Spleen (tissue), 11 donors: ENCODE data around the gene SNCAIP. TPM values are rescaled to one million over a fixed set of nuclear protein-coding genes. Genes with fewer than 3 reads are reported as not detected.
"Not testable (repeated sequence)": the region's sequence is repeated elsewhere in the genome, so short reads cannot be mapped to it uniquely, and the experiment has no call there.

Experiments
- DNase-seq: peaks from one replicate; pipeline ENCODE4 v3.0.0-alpha.2; 2020
- H3K27ac ChIP-seq, 8 donors: fragments of 200-600 bp; sonication (generic) in 7 of 8; 1 replicate in 4 of 8; 2 replicates in 4 of 8; pipeline versions ENCODE4 v1.5.0 to v1.8.0; 2016 to 2021; ENCODE audit warnings: inconsistent platforms in 4 of 8, mild to moderate bottlenecking in 4 of 8, moderate library complexity in 1 of 8
- H3K27me3 ChIP-seq, 7 donors: fragments of 200-600 bp; sonication (generic) in 6 of 7; replicated peaks in 1 of 7; 1 replicate in 4 of 7; 2 replicates in 3 of 7; pipeline versions ENCODE4 v1.5.0 to v1.8.0; 2016 to 2021; ENCODE audit warnings: inconsistent platforms in 3 of 7, mild to moderate bottlenecking in 1 of 7
- H3K36me3 ChIP-seq, 6 donors: fragments of 200-600 bp; sonication (generic) in 5 of 6; 1 replicate in 4 of 6; 2 replicates in 2 of 6; pipeline versions ENCODE4 v1.5.0 to v1.8.0; 2016 to 2021; ENCODE audit warnings: inconsistent platforms in 2 of 6
- H3K4me1 ChIP-seq, 6 donors: fragments of 200-600 bp; sonication (generic) in 5 of 6; 1 replicate in 3 of 6; 2 replicates in 3 of 6; pipeline versions ENCODE4 v1.5.0 to v1.8.0; 2016 to 2021; ENCODE audit warnings: inconsistent platforms in 3 of 6
- H3K4me3 ChIP-seq, 8 donors: fragments of 200-600 bp; sonication (generic) in 7 of 8; 1 replicate in 4 of 8; 2 replicates in 4 of 8; pipeline versions ENCODE4 v1.5.0 to v1.8.0; 2016 to 2021; ENCODE audit warnings: inconsistent platforms in 4 of 8, mild to moderate bottlenecking in 4 of 8, moderate library complexity in 2 of 8
- H3K9me3 ChIP-seq, 8 donors: fragments of 200-600 bp; sonication (generic) in 7 of 8; 1 replicate in 4 of 8; 2 replicates in 4 of 8; pipeline versions ENCODE4 v1.5.0 to v1.8.0; 2016 to 2021; ENCODE audit warnings: inconsistent platforms in 4 of 8
- POLR2A ChIP-seq, 3 donors: fragments of 450-650 bp; IDR thresholded peaks; one replicate each; pipeline ENCODE4 v1.5.1; 2017; ENCODE audit warnings: antibody characterized with exemption in 3 of 3, mild to moderate bottlenecking in 1 of 3
- POLR2AphosphoS5 ChIP-seq, 3 donors: sonication (generic); formaldehyde crosslinking; IDR thresholded peaks; one replicate each; pipeline ENCODE4 v1.5.1; 2017; ENCODE audit warnings: antibody characterized with exemption in 3 of 3
- WGBS, 5 donors: extraction: QIAGEN DNeasy Blood & Tissue Kit in 3 of 5; methylation state at CpG; one replicate each; pipeline versions ENCODE4 v1.1.5 to v1.1.7; 2013 to 2018; 5-methylcytosine and 5-hydroxymethylcytosine counted together
- intact Hi-C: fragments of 100-400 bp; cut with DNase I; formaldehyde crosslinking; loops from one replicate; pipeline ENCODE4 v1.15.0; 2023; ENCODE audit warnings: low total_unique reads
- polyA plus RNA-seq, 3 donors: library from polyadenylated mRNA; stranded (reverse); fragments of 200-250 nt; gene quantifications; one replicate each; pipeline ENCODE4 v1.2.1, GENCODE V29; 2013
- total RNA-seq, 7 donors: library from RNA; depleted of rRNA in 3 of 7; stranded (reverse); fragments of >200 nt in 3 of 7; fragmentation: NEBNext Ultra II Directional in 4 of 7; extraction: Animal tissue kit (Norgen Biotek cat#: 25700) in 4 of 7; gene quantifications; one replicate each; pipeline versions ENCODE4 v1.1.0 to v1.2.1, GENCODE V29; 2016 to 2021
- TF ChIP-seq, protein P1 (sequence below), 11 experiments: fragments of 200-600 bp in 7 of 11; fragments of 450-650 bp in 4 of 11; sonication (generic) in 4 of 11; IDR thresholded peaks in 8 of 11; conservative IDR thresholded peaks in 3 of 11; 1 replicate in 7 of 11; 2 replicates in 4 of 11; pipeline versions ENCODE4 v1.4.0 to v1.8.0; 2016 to 2021; ENCODE audit warnings: antibody characterized with exemption in 11 of 11, inconsistent platforms in 4 of 11, mild to moderate bottlenecking in 1 of 11
- donor health status: healthy with polysubstance abuse.
- donor health status: DM: no; HTN: no; CAD: no; lungs with moderate emphysema.
- donor health status: DM: no; HTN: no; CAD: no.
- donor health status: Bipolar disorder and iron deficiency.
- donor health status: healthy.
- donor health status: DM: no; HTN: no; CAD: no.
- donor health status: DM: yes; HTN: yes; CAD: no.

The SNCAIP gene
- total and polyA plus RNA-seq, 10 donors = 5.4 to 51.3 (median 17.8) TPM

DNA sequence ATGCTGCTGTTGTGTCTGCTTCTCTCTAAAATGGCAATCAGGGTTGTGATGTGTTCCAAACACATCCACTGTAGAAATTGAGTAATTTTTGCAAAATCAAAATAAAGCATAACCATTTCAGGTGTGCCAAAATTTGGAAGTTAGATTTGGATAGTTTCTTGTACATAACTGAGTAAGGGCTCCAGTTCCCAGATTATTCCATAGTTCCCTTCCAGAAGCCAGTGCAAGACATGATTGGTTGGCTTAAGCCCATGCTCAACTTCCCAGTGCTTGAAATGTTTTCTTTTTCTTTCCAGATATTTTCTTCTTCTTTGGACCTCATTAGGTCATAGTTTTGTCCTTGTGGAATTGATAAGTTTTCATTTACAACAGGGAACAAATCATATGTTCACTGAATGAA, 64.2 kb downstream of the SNCAIP start:
- no peak for DNase-seq
- Histone ChIP-seq H3K4me1 (no peaks in the 10 kb centered on the region), H3K36me3 (no peaks in the 10 kb centered on the region), H3K4me3 (no peak overlapping the region), H3K27ac (no peak overlapping the region), H3K9me3 (no peaks in the 10 kb centered on the region), H3K27me3 (no peaks in the 10 kb centered on the region)
- intact Hi-C loops = no loop called here
- TF ChIP-seq, protein P1, sequence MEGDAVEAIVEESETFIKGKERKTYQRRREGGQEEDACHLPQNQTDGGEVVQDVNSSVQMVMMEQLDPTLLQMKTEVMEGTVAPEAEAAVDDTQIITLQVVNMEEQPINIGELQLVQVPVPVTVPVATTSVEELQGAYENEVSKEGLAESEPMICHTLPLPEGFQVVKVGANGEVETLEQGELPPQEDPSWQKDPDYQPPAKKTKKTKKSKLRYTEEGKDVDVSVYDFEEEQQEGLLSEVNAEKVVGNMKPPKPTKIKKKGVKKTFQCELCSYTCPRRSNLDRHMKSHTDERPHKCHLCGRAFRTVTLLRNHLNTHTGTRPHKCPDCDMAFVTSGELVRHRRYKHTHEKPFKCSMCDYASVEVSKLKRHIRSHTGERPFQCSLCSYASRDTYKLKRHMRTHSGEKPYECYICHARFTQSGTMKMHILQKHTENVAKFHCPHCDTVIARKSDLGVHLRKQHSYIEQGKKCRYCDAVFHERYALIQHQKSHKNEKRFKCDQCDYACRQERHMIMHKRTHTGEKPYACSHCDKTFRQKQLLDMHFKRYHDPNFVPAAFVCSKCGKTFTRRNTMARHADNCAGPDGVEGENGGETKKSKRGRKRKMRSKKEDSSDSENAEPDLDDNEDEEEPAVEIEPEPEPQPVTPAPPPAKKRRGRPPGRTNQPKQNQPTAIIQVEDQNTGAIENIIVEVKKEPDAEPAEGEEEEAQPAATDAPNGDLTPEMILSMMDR (IDR thresholded peaks at IDR 0.05 in 8 of 11, conservative IDR thresholded peaks at IDR 0.05 in 3 of 11) = no peak
- no peak for TF ChIP-seq POLR2AphosphoS5 (IDR thresholded peaks at IDR 0.05)
- TF ChIP-seq POLR2A (IDR thresholded peaks at IDR 0.05) = no peak

DNA sequence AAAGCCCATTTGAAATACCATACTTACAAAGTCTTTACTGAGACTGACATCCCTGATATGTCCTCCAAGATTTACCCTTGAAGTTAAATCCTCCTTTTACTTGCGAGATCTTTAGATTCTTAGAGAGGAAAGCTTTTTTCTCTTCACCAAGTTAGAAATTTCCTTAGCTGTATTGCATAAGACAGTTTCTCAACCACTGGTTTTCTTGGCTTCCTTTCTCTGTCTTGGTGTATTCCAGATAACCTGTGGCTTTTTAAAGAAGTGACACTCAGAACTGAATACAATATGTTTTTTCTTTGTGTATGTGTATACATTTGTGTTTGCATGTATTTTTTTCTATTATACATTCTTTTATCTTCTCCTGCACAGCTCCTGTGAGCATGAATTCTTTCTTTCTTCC, 65.0 kb downstream of the SNCAIP start:
- DNase-seq = no peak
- no peaks in the 10 kb centered on the region for H3K9me3 ChIP-seq
- no peaks in the 10 kb centered on the region for H3K27me3 ChIP-seq
- H3K36me3 ChIP-seq = no peaks in the 10 kb centered on the region
- no peaks in the 10 kb centered on the region for H3K4me1 ChIP-seq
- H3K27ac ChIP-seq = no peak overlapping the region
- no peak overlapping the region for H3K4me3 ChIP-seq
- TF ChIP-seq, protein P1 (IDR thresholded peaks at IDR 0.05 in 8 of 11, conservative IDR thresholded peaks at IDR 0.05 in 3 of 11) = no peak
- no peak for TF ChIP-seq POLR2A (IDR thresholded peaks at IDR 0.05)
- no peak for TF ChIP-seq POLR2AphosphoS5 (IDR thresholded peaks at IDR 0.05)
- intact Hi-C loops = no loop called here
- WGBS, 5 donors = 32 to 45% (median 41%) methylated on average over 1 of the region's 1 CpG

DNA sequence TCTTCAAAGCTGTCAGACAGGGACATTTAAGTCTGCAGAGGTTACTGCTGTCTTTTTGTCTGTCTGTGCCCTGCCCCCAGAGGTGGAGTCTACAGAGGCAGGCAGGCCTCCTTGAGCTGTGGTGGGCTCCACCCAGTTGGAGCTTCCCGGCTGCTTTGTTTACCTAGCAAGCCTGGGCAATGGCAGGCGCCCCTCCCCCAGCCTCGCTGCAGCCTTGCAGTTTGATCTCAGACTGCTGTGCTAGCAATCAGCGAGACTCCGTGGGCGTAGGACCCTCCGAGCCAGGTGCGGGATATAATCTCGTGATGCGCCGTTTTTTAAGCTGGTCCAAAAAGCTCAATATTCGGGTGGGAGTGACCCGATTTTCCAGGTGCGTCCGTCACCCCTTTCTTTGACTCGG, 70.9 kb downstream of the SNCAIP start:
- H3K4me3 ChIP-seq, H3K27me3 ChIP-seq, H3K9me3 ChIP-seq, H3K36me3 ChIP-seq, H3K27ac ChIP-seq, H3K4me1 ChIP-seq, DNase-seq, intact Hi-C loops: not testable (repeated sequence)
- WGBS, 5 donors = 88 to 96% (median 91%) methylated on average over 11 to 16 of the region's 16 CpGs

DNA sequence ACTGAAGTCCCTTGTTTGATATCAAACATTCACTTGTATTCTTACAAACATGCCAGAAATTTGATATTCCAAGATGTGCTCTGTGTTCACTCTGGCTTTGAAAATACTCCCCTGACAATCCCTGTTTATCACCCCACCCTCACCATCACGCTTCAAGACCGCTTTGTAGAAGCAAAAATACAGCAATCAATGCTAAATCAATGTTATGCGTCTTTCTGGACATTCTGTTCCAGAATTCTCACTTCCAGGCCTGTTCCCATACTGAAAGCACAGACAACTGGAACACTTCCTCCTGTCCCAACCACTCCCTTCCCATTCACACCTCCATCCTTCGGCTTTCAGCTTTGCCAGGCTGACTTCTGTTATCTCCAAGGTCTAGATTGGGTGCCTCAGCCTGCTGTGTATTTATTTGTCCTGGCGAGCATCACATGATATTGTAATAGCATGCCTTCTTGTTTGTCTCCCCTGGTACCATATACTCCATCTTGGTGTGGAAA, 72.8 kb downstream of the SNCAIP start:
- intact Hi-C loops = no loop called here
- no peak for DNase-seq
- Histone ChIP-seq H3K36me3 (no peaks in the 10 kb centered on the region), H3K4me1 (no peaks in the 10 kb centered on the region), H3K27me3 (no peaks in the 10 kb centered on the region), H3K4me3 (no peak overlapping the region), H3K9me3 (no peaks in the 10 kb centered on the region), H3K27ac (no peak overlapping the region)
- WGBS, 5 donors = 73 to 86% (median 81%) methylated on average over 5 of the region's 5 CpGs
- TF ChIP-seq POLR2AphosphoS5 (IDR thresholded peaks at IDR 0.05) (no peak), POLR2A (IDR thresholded peaks at IDR 0.05) (no peak)
- TF ChIP-seq, protein P1 (IDR thresholded peaks at IDR 0.05 in 8 of 11, conservative IDR thresholded peaks at IDR 0.05 in 3 of 11) = no peak

DNA sequence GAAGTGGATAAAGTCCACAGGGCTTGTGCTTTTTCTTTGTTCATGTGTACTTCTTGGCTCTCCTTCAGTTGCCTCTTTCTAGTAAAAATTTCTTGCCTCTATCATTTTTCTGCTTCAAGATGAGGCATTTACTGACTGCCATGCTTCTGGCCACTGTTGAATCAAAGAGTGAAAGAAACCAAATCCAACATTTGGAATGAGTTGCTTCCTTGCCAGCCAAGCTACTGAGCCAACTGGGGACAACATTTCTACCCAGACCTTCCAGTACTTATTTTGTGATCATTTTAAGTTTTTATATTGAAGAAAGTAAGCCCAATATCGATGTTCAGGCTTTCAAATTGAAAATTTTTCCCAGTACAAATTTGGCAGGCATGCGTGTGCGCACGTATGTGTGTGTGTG, 73.2 kb downstream of the SNCAIP start:
- Histone ChIP-seq H3K27ac (no peak overlapping the region), H3K4me3 (no peak overlapping the region), H3K9me3 (no peaks in the 10 kb centered on the region), H3K4me1 (no peaks in the 10 kb centered on the region), H3K27me3 (no peaks in the 10 kb centered on the region), H3K36me3 (no peaks in the 10 kb centered on the region)
- WGBS, 5 donors = 87 to 91% (median 88%) methylated on average over 4 of the region's 4 CpGs
- intact Hi-C loops = no loop called here
- no peak for DNase-seq
- TF ChIP-seq POLR2A (IDR thresholded peaks at IDR 0.05) (no peak), POLR2AphosphoS5 (IDR thresholded peaks at IDR 0.05) (no peak)
- TF ChIP-seq, protein P1 (IDR thresholded peaks at IDR 0.05 in 8 of 11, conservative IDR thresholded peaks at IDR 0.05 in 3 of 11) = no peak
